NCI-H2196 treated with DMSO at 0.1 percent for 48 hours (cell line): ENCODE data around the gene RIMS1.
"Not testable (repeated sequence)": the region's sequence is repeated elsewhere in the genome, so short reads cannot be mapped to it uniquely, and the experiment has no call there.

Experiments
- DNase-seq: peaks from one replicate; lab custom pipeline; 2025; ENCODE audit not compliant: unreplicated experiment; lab: John Stamatoyannopoulos, UW

Gene RIMS1

DNA sequence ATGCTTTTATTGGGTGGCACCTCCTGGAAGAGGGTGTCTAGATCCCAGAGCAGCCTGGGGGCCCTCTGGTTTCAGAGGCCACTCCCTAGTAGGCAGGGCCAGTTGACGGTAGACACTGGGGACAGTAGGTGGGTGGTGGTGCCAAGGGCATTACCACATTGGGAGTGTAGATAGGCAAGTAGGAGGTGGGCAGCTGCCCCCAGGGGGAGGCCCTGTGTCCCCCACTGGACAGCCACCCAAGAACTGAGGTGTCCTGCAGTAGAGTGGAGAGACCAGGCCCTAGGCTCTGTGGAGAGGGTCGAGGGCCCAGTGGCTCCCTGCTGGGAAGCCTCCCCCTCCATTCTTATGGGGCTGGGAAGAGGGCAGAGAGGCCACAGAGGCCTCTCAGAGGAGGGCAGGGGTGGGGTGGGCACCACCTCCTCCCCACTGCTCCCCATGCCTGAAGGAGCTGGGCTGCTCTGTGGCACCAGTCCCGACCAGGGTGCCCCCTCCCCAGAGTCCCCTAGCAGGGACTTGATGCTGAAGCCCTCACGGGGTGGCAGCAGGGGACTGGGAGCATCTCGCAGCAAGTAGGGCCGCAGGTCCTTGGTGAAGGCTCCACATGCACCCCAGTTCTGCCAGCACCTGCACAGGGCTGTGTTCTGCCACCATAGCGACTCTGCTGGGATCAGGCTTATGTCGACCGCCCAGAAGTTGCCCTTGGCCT, 430.5 kb downstream of the RIMS1 start:
- DNase-seq: no peak

- DNase-seq: no peak
These were observed 435.4 kb downstream of the RIMS1 start for GRCh38 chr6:72321788-72322187.

- no peak for DNase-seq
These were observed 436.4 kb downstream of the RIMS1 start for GRCh38 chr6:72322771-72323170.

- no peak for DNase-seq
These were observed 438.2 kb downstream of the RIMS1 start for GRCh38 chr6:72324591-72324990.

DNA sequence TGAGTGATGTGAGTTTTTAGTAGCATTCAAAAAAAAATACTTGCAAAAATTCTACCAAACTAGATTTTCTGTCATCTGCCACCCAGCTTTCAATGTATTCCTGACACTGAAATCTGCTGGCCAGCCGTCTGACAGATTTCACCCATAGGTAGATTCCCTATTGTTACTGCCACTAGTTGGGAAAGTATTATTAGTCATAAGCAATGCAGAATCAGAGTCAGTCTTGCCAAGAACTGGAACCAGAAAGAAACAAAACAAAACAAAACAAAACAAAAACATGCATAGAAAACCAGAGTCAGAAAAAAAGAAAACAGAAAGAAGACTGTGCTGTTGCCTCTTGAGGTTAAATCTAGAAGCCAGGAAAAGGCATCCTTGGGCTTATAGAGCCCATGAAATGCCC, 442.4 kb downstream of the RIMS1 start:
- DNase-seq: no peak

DNA sequence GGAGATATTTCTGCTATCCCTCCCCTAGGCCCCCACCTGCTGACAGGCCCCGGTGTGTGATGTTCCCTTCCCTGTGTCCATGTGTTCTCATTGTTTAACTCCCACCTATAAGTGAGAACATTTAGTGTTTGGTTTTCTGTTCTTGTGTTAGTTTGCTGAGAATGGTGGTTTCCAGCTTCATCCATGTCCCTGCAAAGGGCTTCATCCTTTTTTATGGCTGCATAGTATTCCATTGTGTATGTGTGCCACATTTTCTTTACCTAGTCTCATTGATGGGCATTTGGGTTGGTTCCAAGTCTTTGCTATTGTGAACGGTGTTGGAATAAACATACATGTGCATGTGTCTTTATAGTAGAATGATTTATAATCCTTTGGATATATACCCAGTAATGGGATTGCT, 448.9 kb downstream of the RIMS1 start:
- not testable (repeated sequence) for DNase-seq

- DNase-seq: no peak
These were observed 462.6 kb downstream of the RIMS1 start for GRCh38 chr6:72348926-72349325.

- DNase-seq: no peak
These were observed 464.0 kb downstream of the RIMS1 start for GRCh38 chr6:72350296-72350881.

DNA sequence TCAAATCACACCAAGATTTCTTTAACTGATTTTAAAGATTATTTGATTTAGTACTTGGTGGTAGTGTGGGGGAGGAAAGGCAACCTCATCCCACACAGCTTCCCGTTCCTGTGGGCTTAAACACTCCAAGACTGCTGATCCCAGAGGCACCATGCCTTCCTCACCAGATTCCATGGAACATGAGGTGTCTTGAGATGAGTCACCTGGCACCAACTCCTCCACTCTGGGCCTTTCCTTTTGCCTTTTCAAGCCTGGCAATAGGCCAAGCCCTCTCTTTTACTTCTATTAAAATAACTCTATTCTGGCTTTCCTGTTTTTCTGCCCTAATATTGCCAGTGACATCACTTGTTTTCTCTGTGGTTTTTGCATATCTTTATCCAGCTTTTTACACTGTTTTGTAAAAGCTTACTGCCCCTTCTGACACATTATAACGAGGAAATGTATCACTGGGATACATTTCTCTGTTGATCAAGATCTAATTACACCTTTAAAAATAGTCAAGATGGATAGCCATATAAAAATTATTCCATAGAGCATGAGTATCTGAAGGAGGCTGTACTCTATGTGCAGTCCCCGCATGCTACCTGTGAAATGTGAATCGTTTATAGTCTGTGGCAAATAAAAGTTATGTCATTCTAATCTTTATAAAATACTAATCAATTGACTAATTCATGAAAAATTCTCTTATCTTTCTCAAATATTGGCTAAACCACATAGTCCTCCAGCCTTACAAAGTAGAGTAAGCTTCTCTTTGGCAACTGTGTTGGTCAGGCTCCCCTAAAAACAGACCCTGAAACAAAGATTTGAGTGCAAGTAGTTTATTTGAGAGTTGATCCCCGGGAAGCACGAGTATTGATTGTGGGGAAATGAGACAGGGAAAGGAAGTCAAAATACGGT, 477.7 kb downstream of the RIMS1 start:
- no peak for DNase-seq

GRCh38 chr6:72365773-72366172, 479.4 kb downstream of the RIMS1 start:
- DNase-seq: no peak

DNA sequence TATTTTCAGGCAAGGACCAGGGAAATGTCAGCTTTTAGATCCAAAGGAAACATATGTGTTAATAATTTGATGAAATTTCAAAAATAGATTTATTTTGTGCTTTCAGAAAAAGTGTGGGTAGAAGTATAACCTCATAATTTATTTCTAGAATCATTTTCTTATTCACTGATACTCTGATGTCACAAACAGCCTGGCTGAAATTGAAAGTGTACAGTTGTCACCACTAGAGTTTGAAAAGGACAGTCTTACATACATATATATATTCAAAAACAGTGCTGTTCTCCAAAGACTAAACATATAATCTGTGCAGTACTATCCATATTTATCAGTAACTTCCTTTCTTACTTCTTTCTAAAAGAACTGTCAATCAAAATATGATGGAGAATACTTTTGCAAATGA, 481.1 kb downstream of the RIMS1 start:
- no peak for DNase-seq

- DNase-seq: no peak
These were observed 485.1 kb downstream of the RIMS1 start for GRCh38 chr6:72371473-72371872.

DNA sequence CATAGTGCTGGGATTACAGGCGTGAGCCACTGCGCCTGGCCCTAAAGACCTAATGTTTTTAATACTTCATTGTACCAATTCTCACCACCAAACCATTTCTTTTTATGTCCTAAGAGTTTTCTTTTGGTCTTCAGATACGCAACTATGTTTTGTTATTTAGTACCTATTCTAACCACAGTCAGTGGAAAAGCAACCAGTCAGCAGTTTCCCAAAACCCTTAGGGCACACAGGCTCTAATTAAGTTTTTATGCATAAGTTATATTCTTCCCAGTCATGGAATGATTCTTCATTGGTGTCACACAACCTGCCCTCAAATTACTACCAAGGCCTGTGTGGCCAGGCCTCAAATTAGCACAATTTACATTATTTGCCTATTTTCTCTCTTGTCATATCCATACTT, 487.8 kb downstream of the RIMS1 start:
- no peak for DNase-seq

GRCh38 chr6:72374857-72375256, 488.5 kb downstream of the RIMS1 start:
- DNase-seq: no peak

GRCh38 chr6:72376736-72377135, 490.4 kb downstream of the RIMS1 start:
- DNase-seq: no peak

DNA sequence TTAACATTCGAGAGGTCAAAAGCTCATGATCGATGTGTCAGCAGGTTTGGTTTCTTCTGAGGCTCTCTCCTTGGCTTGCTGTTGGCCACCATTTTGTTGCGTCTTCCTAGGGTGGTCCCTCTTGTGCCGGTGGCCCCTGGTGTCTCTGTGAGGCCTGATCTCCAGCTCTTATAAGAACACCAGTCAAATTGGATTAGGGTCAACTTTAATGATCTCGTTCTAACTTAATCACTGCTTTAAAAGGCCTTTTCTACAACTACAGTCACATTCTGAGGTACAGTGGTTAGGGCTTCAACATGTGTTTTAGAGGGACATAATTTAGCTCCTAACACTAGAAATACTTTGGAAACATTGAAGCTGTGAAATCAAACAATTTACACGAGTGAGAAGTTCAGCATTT, 494.7 kb downstream of the RIMS1 start:
- DNase-seq: no peak

GRCh38 chr6:72382602-72383529, 496.5 kb downstream of the RIMS1 start:
- DNase-seq: no peak

DNA sequence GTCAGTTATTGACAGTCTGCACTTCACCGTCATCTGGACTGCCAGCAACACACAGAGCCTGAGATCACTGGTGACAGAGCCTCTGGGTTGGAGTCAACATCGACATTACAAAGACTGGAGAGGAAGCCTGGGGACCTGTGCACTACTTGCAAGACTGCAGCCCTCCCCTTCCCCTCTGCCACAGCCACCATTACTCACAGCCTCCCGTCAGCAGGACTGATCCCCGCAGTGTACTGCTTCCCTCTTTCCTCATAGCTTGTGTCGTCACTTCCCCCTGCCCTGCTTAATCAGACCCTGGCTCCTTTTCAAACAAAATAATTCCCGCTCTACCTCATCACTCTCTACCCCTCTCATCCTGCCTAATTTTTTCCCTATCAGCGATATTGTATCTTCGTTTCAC, 500.0 kb downstream of the RIMS1 start:
- no peak for DNase-seq

GRCh38 chr6:72389698-72390097, 503.3 kb downstream of the RIMS1 start:
- DNase-seq: no peak

- DNase-seq: no peak
These were observed 504.2 kb downstream of the RIMS1 start for GRCh38 chr6:72390548-72390947.

GRCh38 chr6:72401865-72402264, 515.5 kb downstream of the RIMS1 start:
- DNase-seq: no peak
